Uterus (tissue), 4 donors: ENCODE results near the gene MRPS15. TPM values are rescaled to one million over a fixed set of nuclear protein-coding genes. Genes with fewer than 3 reads are reported as not detected.

Source experiments
- DNase-seq, 2 donors: peaks; one replicate each; pipeline ENCODE4 v3.0.0-alpha.2; 2019 to 2020
- H3K27ac ChIP-seq, 2 donors: fragments of 200-600 bp; sonication (generic); 1 replicate in 1 of 2; 2 replicates in 1 of 2; pipeline ENCODE4 v1.5.1; 2016 to 2018
- H3K27me3 ChIP-seq, 2 donors: fragments of 200-600 bp; sonication (generic); one replicate each; pipeline ENCODE4 v1.5.1; 2018 to 2019; ENCODE audit warnings: control low read depth in 1 of 2
- H3K36me3 ChIP-seq, 2 donors: fragments of 200-600 bp; sonication (generic); one replicate each; pipeline ENCODE4 v1.5.1; 2019; ENCODE audit warnings: control low read depth in 1 of 2
- H3K4me1 ChIP-seq, 2 donors: fragments of 200-600 bp; sonication (generic); one replicate each; pipeline ENCODE4 v1.5.1; 2018 to 2019; ENCODE audit warnings: control low read depth in 1 of 2
- H3K4me3 ChIP-seq, 2 donors: fragments of 200-600 bp; sonication (generic); 1 replicate in 1 of 2; 2 replicates in 1 of 2; pipeline ENCODE4 v1.5.1; 2018 to 2019; ENCODE audit warnings: mild to moderate bottlenecking in 1 of 2
- H3K9me3 ChIP-seq, 2 donors: fragments of 200-600 bp; sonication (generic); one replicate each; pipeline ENCODE4 v1.5.1; 2019; ENCODE audit warnings: control low read depth in 1 of 2
- CTCF ChIP-seq, 4 experiments: fragments of 200-600 bp in 2 of 4; fragments of 450-650 bp in 2 of 4; sonication (generic) in 2 of 4; IDR thresholded peaks; one replicate each; pipeline ENCODE4 v1.5.1; 2016 to 2019; ENCODE audit warnings: antibody characterized with exemption in 4 of 4, mild to moderate bottlenecking in 2 of 4, moderate library complexity in 1 of 4
- POLR2A ChIP-seq, 2 donors: fragments of 450-650 bp; IDR thresholded peaks; one replicate each; pipeline ENCODE4 v1.6.1; 2016; ENCODE audit warnings: antibody characterized with exemption in 2 of 2, mild to moderate bottlenecking in 1 of 2, moderate library complexity in 1 of 2
- intact Hi-C: fragments of 100-400 bp; cut with DNase I; formaldehyde crosslinking; loops from one replicate; pipeline ENCODE4 v1.15.1; 2023; ENCODE audit warnings: low total_unique reads
- small RNA-seq: library from RNA; depleted of rRNA; stranded (forward); fragments of <200 nt; gene quantifications from one replicate; pipeline ENCODE3, GENCODE V24; 2016
- total RNA-seq, 4 donors: library from RNA; depleted of rRNA in 3 of 4; stranded (reverse); fragments of >200 nt in 3 of 4; gene quantifications; one replicate each; pipeline versions ENCODE4 v1.1.0 to v1.2.4, GENCODE V29; 2014 to 2023
- donor health status: DM: yes; HTN: yes; CAD: no.

The MRPS15 gene
- total RNA-seq, 4 donors from 2014 or later, result 25.0 to 43.5 (median 36.3) TPM

DNA sequence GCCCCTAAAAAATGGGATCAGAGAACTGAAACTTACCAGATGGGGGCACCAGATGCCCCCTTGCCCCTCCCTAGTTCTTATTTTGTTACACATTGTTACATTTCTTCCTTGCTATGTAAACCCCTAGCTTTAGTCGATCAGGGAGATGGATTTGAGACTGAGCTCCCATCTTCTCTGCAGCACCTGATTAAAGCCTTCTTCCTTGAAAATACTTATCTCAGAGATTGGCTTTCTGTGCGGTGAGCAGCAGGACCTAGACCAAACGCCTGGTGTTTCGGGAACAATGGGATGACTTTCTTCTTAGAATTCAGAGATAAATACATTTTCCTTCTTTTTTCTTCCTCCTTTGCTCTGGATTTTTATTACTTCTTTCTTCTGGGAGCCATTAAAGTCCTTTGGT, 49.8 kb downstream of the MRPS15 start:
- H3K27me3 ChIP-seq, result no peaks in the 10 kb centered on the region
- H3K27ac ChIP-seq, result no peak overlapping the region
- no peak for DNase-seq
- H3K4me3 ChIP-seq, result no peak overlapping the region
- no peaks in the 10 kb centered on the region for H3K4me1 ChIP-seq
- no peaks in the 10 kb centered on the region for H3K9me3 ChIP-seq
- TF ChIP-seq POLR2A (IDR thresholded peaks at IDR 0.05) (no peak), CTCF (IDR thresholded peaks at IDR 0.05) (no peak)
- intact Hi-C loops, result no loop called here
- H3K36me3 ChIP-seq, result no peaks in the 10 kb centered on the region

- H3K9me3 ChIP-seq, result no peaks in the 10 kb centered on the region
- H3K4me3 ChIP-seq, result no peak overlapping the region
- no peaks in the 10 kb centered on the region for H3K4me1 ChIP-seq
- H3K27ac ChIP-seq, result no peak overlapping the region
- no peak for DNase-seq
- intact Hi-C loops, result no loop called here
- no peaks in the 10 kb centered on the region for H3K36me3 ChIP-seq
- TF ChIP-seq CTCF (IDR thresholded peaks at IDR 0.05) (no peak), POLR2A (IDR thresholded peaks at IDR 0.05) (no peak)
- no peaks in the 10 kb centered on the region for H3K27me3 ChIP-seq
These were observed 52.2 kb downstream of the MRPS15 start for GRCh38 chr1:36411674-36412648.

- H3K36me3 ChIP-seq, result no peaks in the 10 kb centered on the region
- no peak for DNase-seq
- H3K4me3 ChIP-seq, result no peak overlapping the region
- H3K27ac ChIP-seq, result no peak overlapping the region
- H3K9me3 ChIP-seq, result no peaks in the 10 kb centered on the region
- no peaks in the 10 kb centered on the region for H3K27me3 ChIP-seq
- no peaks in the 10 kb centered on the region for H3K4me1 ChIP-seq
- intact Hi-C loops, result no loop called here
- TF ChIP-seq CTCF (IDR thresholded peaks at IDR 0.05) (no peak), POLR2A (IDR thresholded peaks at IDR 0.05) (no peak)
These were observed 55.7 kb downstream of the MRPS15 start for GRCh38 chr1:36408479-36408878.

- Histone ChIP-seq H3K4me1 (no peaks in the 10 kb centered on the region), H3K27me3 (no peaks in the 10 kb centered on the region), H3K9me3 (no peaks in the 10 kb centered on the region), H3K36me3 (no peaks in the 10 kb centered on the region), H3K4me3 (no peak overlapping the region), H3K27ac (no peak overlapping the region)
- no peak for DNase-seq
- no peak for TF ChIP-seq CTCF (IDR thresholded peaks at IDR 0.05)
- no peak for TF ChIP-seq POLR2A (IDR thresholded peaks at IDR 0.05)
- intact Hi-C loops, result no loop called here
These were observed 57.7 kb downstream of the MRPS15 start for GRCh38 chr1:36406440-36406839.

Small RNA genes within 50 kb of the gene (small RNA-seq; reads per million reads assigned to genes)
- 1.0 reads per million, percentile 50 among the genes with 10 or more reads in this experiment for gene SNORA63C

Other genes with a start within 250 kb of the MRPS15 start
- gene THRAP3, start 239.9 kb downstream of the MRPS15 start, total RNA-seq, result 10 to 100 TPM; 21.3 to 99.1 (median 67.5) TPM
- 10 to 100 TPM in 2 of 4 donors, not detected in 2; 11.3 to 11.8 TPM for gene SH3D21, start 158.0 kb downstream of the MRPS15 start, total RNA-seq
- 100 to 1,000 TPM in 1 of 4 donors, 10 to 100 TPM in 3; 20.9 to 122 (median 62.4) TPM for gene EVA1B, start 140.7 kb downstream of the MRPS15 start, total RNA-seq
- gene STK40, start 78.5 kb downstream of the MRPS15 start, total RNA-seq, result 10 to 100 TPM; 19.1 to 84.5 (median 44.0) TPM
- 10 to 100 TPM in 2 of 4 donors, 1 to 10 TPM in 2; 3.7 to 48.1 (median 15.1) TPM for gene LSM10, start 66.5 kb downstream of the MRPS15 start, total RNA-seq
- 10 to 100 TPM in 2 of 4 donors, 1 to 10 TPM in 2; 2.4 to 22.4 (median 12.0) TPM for gene OSCP1, start 13.9 kb downstream of the MRPS15 start, total RNA-seq
- gene CSF3R, start 18.5 kb upstream of the MRPS15 start, total RNA-seq, result 1 to 10 TPM; 4.9 to 9.7 (median 6.6) TPM